KOPT-K1 (cell line): ENCODE results near the gene CDH13.

Experiments
- H3K27ac ChIP-seq: fragments of 200-600 bp; sonication (generic); 2 replicates; pipeline ENCODE4 v1.5.1; 2016; ENCODE audit warnings: antibody characterized with exemption, mild to moderate bottlenecking, low read depth, low read length; ENCODE audit not compliant: poor library complexity, severe bottlenecking
- H3K36me3 ChIP-seq: fragments of 200-600 bp; sonication (generic); 2 replicates; pipeline ENCODE4 v1.5.1; 2017; ENCODE audit warnings: antibody characterized with exemption, mild to moderate bottlenecking, low read length, moderate library complexity; ENCODE audit not compliant: insufficient read depth
- H3K9me3 ChIP-seq: fragments of 200-600 bp; sonication (generic); 2 replicates; pipeline ENCODE4 v1.5.1; 2017; ENCODE audit warnings: antibody characterized with exemption, low read length, mild to moderate bottlenecking; ENCODE audit not compliant: insufficient read depth, poor library complexity, severe bottlenecking

The CDH13 gene

DNA sequence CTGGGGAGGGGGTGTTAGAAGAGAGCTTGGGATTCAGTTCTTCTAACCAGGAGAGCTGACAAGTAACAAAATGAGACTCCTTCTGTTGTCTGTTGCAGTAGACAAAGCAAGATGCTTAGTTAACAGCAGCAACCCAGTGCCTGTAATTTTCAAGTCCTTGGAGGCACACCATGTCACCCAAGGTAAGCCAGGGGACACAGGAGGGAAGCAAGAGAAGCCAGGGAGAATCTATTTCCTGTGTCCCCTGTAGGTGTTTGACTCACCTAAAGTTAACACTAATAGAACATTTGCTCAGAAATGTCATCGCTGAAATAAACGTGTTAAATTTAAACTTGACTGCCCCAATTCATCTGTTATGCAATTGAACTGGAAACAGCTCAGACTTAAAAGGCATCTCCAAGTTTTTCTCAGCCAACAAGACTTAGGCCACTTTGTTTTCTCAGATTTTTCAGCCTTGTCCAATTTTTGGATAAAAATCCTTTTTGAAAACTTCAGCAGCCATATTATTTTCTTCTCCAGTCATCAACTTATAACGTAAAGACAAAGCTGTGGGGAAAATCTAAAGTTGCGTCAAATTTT, 257.6 kb downstream of the CDH13 start:
- no peaks in the 10 kb centered on the region for H3K36me3 ChIP-seq
- H3K27ac ChIP-seq = no peak overlapping the region
- H3K9me3 ChIP-seq = no peaks in the 10 kb centered on the region

DNA sequence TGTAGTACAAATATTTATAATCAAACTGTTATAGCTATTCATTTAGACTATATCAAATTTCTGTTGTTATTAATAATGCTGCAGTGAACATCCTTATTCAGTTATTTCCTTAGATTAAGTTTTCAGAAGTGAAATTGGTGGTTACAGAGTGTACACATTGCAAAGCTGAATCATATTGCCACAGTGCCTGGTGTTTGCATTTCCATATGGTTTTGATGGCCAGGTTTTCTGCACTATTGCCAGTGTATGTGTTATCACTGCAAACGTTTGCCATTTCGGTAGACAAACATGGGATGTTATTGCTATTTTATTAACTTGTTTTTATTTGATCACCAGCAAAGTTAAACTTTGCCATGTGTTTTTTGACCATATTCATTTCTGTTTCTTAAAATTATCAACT, 259.4 kb downstream of the CDH13 start:
- Histone ChIP-seq H3K9me3 (no peaks in the 10 kb centered on the region), H3K27ac (no peak overlapping the region), H3K36me3 (no peaks in the 10 kb centered on the region)

GRCh38 chr16:82888591-82889001, 261.8 kb downstream of the CDH13 start:
- Histone ChIP-seq H3K9me3 (no peaks in the 10 kb centered on the region), H3K36me3 (no peaks in the 10 kb centered on the region), H3K27ac (no peak overlapping the region)

- Histone ChIP-seq H3K9me3 (no peaks in the 10 kb centered on the region), H3K27ac (no peak overlapping the region), H3K36me3 (no peaks in the 10 kb centered on the region)
Observed at GRCh38 chr16:82891424-82891823, 264.7 kb downstream of the CDH13 start.

- Histone ChIP-seq H3K36me3 (no peaks in the 10 kb centered on the region), H3K27ac (no peak overlapping the region)
Observed at GRCh38 chr16:82891918-82892317, 265.1 kb downstream of the CDH13 start.

DNA sequence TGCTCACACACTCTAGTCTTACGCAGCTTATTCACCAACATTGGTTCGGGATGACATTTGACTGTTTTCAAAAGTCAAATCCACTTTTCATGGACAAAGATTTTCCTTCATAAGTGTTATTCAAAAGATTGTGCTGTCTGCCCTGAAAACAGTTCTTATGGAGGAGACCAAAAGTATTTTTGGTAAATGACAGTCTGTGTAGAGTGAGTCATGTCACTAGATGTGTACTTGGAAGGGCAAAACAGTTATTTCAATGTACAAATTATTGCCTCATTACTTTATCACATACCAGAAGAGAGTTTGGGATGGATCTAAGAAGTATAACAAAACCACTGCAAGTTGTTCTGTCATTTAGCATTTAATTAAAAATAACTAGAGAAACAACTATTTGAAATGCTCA, 265.6 kb downstream of the CDH13 start:
- Histone ChIP-seq H3K27ac (no peak overlapping the region), H3K9me3 (no peaks in the 10 kb centered on the region), H3K36me3 (no peaks in the 10 kb centered on the region)

More at GRCh38 chr16:82891918-82892317, 265.1 kb downstream of the CDH13 start:
- H3K9me3 ChIP-seq = no peaks in the 10 kb centered on the region

GRCh38 chr16:82895843-82896242, 269.1 kb downstream of the CDH13 start:
- H3K36me3 ChIP-seq = no peaks in the 10 kb centered on the region
- H3K27ac ChIP-seq = no peak overlapping the region
- no peaks in the 10 kb centered on the region for H3K9me3 ChIP-seq

DNA sequence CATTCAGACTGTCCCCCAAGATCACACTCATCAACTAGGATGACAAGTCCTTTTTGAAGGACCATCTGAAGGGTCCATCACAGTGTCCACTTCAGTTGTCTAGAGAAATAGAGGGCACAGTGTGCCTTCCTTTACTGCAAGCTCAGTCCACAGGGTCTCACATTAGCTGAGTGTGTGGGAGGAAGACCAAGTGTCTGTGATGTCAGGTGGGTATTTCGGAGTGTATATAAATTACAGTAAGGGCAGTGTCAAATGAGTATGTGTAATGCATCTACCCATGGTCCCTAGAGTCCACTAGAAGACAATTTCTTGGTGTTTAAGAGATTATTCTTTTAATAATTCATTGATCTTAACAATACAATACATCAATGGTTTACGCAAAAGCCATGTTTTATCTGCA, 272.2 kb downstream of the CDH13 start:
- Histone ChIP-seq H3K36me3 (no peaks in the 10 kb centered on the region), H3K9me3 (no peaks in the 10 kb centered on the region), H3K27ac (no peak overlapping the region)

- Histone ChIP-seq H3K27ac (no peak overlapping the region), H3K9me3 (no peaks in the 10 kb centered on the region), H3K36me3 (no peaks in the 10 kb centered on the region)
Observed at GRCh38 chr16:82899731-82900450, 273.1 kb downstream of the CDH13 start.

GRCh38 chr16:82900559-82900958, 273.8 kb downstream of the CDH13 start:
- Histone ChIP-seq H3K9me3 (no peaks in the 10 kb centered on the region), H3K27ac (no peak overlapping the region), H3K36me3 (no peaks in the 10 kb centered on the region)

GRCh38 chr16:82911925-82912324, 285.2 kb downstream of the CDH13 start:
- H3K27ac ChIP-seq = no peak overlapping the region
- no peaks in the 10 kb centered on the region for H3K9me3 ChIP-seq
- H3K36me3 ChIP-seq = no peaks in the 10 kb centered on the region

DNA sequence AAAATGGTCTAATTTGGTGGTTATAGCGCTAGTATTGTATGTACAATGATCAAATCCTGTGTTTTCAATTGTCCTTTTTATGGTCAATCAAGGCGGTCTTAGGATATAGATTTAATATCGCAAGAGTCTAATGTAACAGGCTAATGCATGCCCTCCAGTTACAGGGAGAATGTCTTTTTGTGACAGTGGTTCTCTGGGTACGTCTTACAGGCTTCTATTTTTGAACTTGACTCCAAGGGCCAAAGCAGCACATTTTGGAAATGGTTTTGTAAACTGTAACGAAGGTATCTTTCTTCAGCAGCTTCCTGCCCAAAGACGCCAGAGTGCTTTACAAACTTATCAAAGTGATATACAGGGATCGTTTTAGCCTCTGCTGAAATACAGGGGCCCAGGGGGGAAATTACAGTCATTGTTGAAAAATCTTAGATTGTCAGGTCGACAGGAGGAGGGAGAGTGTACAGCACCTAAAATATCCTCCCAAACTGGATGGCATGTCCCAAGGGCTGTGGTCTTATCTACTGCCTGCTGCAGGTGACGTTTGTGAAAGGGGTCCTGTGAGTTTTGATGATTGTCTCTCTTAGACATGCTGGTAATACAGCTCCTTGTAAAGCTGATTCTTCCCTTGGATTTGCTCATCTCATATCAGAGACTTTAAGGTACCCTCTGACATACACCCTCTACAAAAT, 288.5 kb downstream of the CDH13 start:
- no peaks in the 10 kb centered on the region for H3K36me3 ChIP-seq
- peaks cover 5% of the 10 kb centered on the region for H3K9me3 ChIP-seq
- no peak overlapping the region for H3K27ac ChIP-seq

DNA sequence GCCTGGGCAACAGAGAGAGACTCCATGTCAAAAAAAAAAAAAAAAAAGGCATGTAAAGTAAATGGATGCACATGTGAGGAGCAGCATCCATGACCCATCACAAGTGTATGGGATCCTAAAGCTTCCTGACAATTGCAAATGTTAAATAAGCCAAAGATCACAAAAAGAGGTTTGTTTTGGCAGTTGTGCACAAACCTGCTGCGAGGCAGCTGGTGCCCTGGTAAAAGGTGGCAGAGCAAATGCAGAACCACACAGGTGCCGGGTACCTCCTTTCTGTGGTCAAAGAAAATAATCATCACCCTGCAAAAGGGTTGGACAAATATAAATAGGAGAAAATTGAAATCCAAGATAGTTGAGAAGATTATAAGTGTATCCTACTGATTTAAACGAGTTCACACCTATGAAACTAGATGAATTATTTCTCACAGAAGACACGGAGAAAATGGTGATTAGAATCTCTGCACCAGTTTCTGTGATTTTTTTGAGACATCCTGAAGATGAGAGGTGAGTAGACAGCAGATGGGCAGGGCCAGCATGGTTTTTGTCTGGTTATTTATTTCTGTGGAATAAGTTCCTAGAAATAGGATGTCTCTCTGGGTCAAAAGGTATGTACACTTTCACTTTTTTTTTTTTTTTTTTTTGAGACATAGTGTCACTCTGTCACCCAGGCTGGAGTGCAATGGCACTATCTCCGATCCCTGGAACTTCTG, 291.3 kb downstream of the CDH13 start:
- no peak overlapping the region for H3K27ac ChIP-seq
- H3K9me3 ChIP-seq = peaks cover 24% of the 10 kb centered on the region
- H3K36me3 ChIP-seq = no peaks in the 10 kb centered on the region

DNA sequence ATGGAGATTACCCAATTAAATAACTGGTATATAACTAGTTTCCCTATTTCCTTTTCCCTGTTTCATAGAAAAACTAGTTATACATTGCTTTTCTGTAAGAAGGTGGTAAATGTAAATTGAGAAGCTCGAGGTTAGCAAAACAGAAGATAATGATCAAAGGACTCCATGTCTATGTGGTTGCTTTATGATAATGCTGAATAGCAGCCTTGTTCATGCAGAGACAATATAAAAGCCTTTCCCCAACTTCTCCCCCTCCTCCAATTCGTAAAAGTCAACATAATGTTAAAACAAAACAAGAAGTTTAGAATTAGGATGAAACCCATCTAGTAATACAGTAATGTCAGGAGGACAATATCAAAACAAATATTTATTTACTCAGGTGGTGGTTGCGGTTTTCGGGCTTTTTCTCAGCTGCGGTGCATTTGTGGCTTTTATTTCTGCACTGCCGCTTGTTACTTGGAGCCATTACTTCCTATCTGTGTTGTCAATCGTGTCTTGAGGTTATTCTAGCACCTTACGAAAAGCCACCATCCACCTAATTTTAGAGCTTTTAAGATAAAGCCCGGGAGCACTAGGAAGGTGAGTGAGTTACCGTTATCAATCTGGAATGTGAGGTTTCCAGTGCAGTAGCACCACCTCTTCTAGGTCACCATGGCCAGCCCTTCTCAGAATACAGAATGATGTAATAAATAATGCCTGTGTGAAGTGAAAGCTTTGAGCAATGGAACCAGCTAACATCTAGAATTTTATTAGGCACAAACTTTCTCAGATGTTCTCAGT, 297.5 kb downstream of the CDH13 start:
- peaks cover 32% of the 10 kb centered on the region for H3K9me3 ChIP-seq
- no peak overlapping the region for H3K27ac ChIP-seq
- no peaks in the 10 kb centered on the region for H3K36me3 ChIP-seq
